ENCODE data around the gene EZH2.

The EZH2 gene

GRCh38 chr7:148854983-148855382 lies 29.1 kb downstream of the EZH2 start:
- no peak for DNase-seq

GRCh38 chr7:148852272-148852671 lies 31.8 kb downstream of the EZH2 start:
- DNase-seq, result no peak

GRCh38 chr7:148850564-148850963 lies 33.5 kb downstream of the EZH2 start:
- DNase-seq, result no peak

GRCh38 chr7:148849393-148850098 lies 34.5 kb downstream of the EZH2 start:
- no peak for DNase-seq

GRCh38 chr7:148847815-148848734 lies 36.0 kb downstream of the EZH2 start:
- peak in 1 of 5 experiments; percentile 40 for DNase-seq

GRCh38 chr7:148838905-148839304 lies 45.2 kb downstream of the EZH2 start:
- peak in 2 of 5 experiments; percentile 3 to 90 for DNase-seq

GRCh38 chr7:148835854-148836253 lies 48.2 kb downstream of the EZH2 start:
- no peak for DNase-seq

- no peak for DNase-seq
Measured at GRCh38 chr7:148834605-148835004, 49.5 kb downstream of the EZH2 start.

- no peak for DNase-seq
Measured at GRCh38 chr7:148831782-148832181, 52.3 kb downstream of the EZH2 start.

GRCh38 chr7:148830897-148831692 lies 53.0 kb downstream of the EZH2 start:
- DNase-seq, result no peak

GRCh38 chr7:148828965-148829364 lies 55.1 kb downstream of the EZH2 start:
- DNase-seq, result no peak

- DNase-seq, result no peak
Measured at GRCh38 chr7:148825338-148825737, 58.8 kb downstream of the EZH2 start.

GRCh38 chr7:148824864-148825263 lies 59.2 kb downstream of the EZH2 start:
- DNase-seq, result no peak

- DNase-seq, result no peak
Measured at GRCh38 chr7:148821422-148821821, 62.7 kb downstream of the EZH2 start.

- no peak for DNase-seq
Measured at GRCh38 chr7:148819697-148820360, 64.3 kb downstream of the EZH2 start.

- DNase-seq, result no peak
Measured at GRCh38 chr7:148815612-148816011, 68.5 kb downstream of the EZH2 start.

- DNase-seq, result no peak
Measured at GRCh38 chr7:148814922-148815559, 69.0 kb downstream of the EZH2 start.

- no peak for DNase-seq
Measured at GRCh38 chr7:148813890-148814289, 70.2 kb downstream of the EZH2 start.

GRCh38 chr7:148811892-148812291 lies 72.2 kb downstream of the EZH2 start:
- DNase-seq, result no peak

GRCh38 chr7:148809856-148810255 lies 74.2 kb downstream of the EZH2 start:
- DNase-seq, result no peak

- DNase-seq, result no peak
Measured at GRCh38 chr7:148807436-148807835, 76.7 kb downstream of the EZH2 start.

GRCh38 chr7:148806187-148806586 lies 77.9 kb downstream of the EZH2 start:
- no peak for DNase-seq

Data from T-helper 2 cell (primary cell).